ENCODE data around the gene CAPN2. TPM values are rescaled to one million over a fixed set of nuclear protein-coding genes. Genes with fewer than 3 reads are reported as not detected.

Gene CAPN2
- total RNA-seq, 3 donors from 2014 or later (not counting 1 experiment from before 2014, with no cell fraction given) = 228 to 275 (median 236) TPM

DNA sequence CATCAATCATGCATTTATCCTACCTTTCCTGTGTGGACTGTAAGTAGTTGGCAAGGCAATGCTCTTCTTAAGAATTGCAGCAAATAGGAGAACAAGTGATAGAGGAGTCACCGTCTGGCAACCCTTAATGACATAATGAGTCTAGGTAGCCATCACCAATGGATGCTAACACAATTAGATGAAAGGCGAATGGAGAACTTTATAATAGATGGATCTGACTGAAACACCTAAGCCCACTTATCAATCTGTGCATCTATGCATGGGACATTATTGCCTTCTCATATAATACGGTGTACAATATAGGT is 27.9 kb upstream of the CAPN2 start:
- H3K9me3 Mint-ChIP-seq = no peaks in the 10 kb centered on the region

DNA sequence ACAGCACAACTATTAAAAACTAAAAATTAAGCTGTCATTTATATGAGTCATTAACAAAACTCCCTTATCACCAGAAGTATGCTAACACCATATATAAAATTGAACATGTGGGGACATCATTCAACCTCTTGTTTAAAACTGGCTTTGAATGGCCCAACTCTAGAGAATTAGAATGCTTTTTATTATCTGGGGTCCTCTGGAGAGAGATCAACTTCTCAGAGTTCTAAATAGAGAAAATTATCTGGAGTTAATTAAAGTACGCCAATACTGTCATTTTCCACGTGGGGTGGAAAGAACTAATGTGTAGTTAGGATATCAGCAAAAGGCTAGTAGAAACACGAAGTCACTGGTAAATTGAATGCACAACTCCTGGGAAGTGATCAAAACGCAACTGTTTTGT is 21.2 kb upstream of the CAPN2 start:
- WGBS (ENCODE audit: insufficient coverage) = 85% methylated on average over 3 of the region's 4 CpGs
- peaks cover 0 to 2% of the 10 kb centered on the region in 2 donors for H3K27me3 Mint-ChIP-seq (ENCODE audit: low read depth in 2 of 2)
- no peak overlapping the region for H3K4me3 Mint-ChIP-seq
- H3K27ac Mint-ChIP-seq = no peak overlapping the region
- Histone ChIP-seq H3K4me3 (ENCODE audit: low read length) (no peak overlapping the region), H3K4me1 (ENCODE audit: control insufficient read depth, insufficient read depth, low read length) (no peaks in the 10 kb centered on the region), H3K9me3 (ENCODE audit: control insufficient read depth, insufficient read depth, low read length) (no peaks in the 10 kb centered on the region), H3K36me3 (ENCODE audit: control insufficient read depth, insufficient read depth, low read length) (no peaks in the 10 kb centered on the region), H3K27ac (ENCODE audit: low read length) (no peak overlapping the region), H3K27me3 (ENCODE audit: control insufficient read depth, insufficient read depth, low read length) (no peaks in the 10 kb centered on the region)
- TF ChIP-seq, protein P1, sequence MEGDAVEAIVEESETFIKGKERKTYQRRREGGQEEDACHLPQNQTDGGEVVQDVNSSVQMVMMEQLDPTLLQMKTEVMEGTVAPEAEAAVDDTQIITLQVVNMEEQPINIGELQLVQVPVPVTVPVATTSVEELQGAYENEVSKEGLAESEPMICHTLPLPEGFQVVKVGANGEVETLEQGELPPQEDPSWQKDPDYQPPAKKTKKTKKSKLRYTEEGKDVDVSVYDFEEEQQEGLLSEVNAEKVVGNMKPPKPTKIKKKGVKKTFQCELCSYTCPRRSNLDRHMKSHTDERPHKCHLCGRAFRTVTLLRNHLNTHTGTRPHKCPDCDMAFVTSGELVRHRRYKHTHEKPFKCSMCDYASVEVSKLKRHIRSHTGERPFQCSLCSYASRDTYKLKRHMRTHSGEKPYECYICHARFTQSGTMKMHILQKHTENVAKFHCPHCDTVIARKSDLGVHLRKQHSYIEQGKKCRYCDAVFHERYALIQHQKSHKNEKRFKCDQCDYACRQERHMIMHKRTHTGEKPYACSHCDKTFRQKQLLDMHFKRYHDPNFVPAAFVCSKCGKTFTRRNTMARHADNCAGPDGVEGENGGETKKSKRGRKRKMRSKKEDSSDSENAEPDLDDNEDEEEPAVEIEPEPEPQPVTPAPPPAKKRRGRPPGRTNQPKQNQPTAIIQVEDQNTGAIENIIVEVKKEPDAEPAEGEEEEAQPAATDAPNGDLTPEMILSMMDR (IDR thresholded peaks at IDR 0.05) = no peak
- intact Hi-C loops (cut with micrococcal nuclease) = no loop called here
- H3K36me3 Mint-ChIP-seq = no peaks in the 10 kb centered on the region
- H3K9me3 Mint-ChIP-seq = no peaks in the 10 kb centered on the region
- DNase-seq = no peak
- ATAC-seq = no peak
- H3K4me1 Mint-ChIP-seq = no peaks in the 10 kb centered on the region

More for the DNA sequence above, 27.9 kb upstream of the CAPN2 start:
- H3K4me3 ChIP-seq (ENCODE audit: low read length) = no peak overlapping the region
- H3K4me1 ChIP-seq (ENCODE audit: control insufficient read depth, insufficient read depth, low read length) = no peaks in the 10 kb centered on the region
- H3K27ac Mint-ChIP-seq = no peak overlapping the region
- WGBS (ENCODE audit: insufficient coverage) = 83% methylated on average over 2 of the region's 3 CpGs
- intact Hi-C loops (cut with micrococcal nuclease) = loop anchor here (1.0 kb wide), 1 partner anchor 551 kb away; no protein-coding TSS in a partner anchor
- no peaks in the 10 kb centered on the region for H3K9me3 ChIP-seq (ENCODE audit: control insufficient read depth, insufficient read depth, low read length)
- no peak overlapping the region for H3K4me3 Mint-ChIP-seq
- H3K36me3 Mint-ChIP-seq = no peaks in the 10 kb centered on the region
- no peak for ATAC-seq
- H3K36me3 ChIP-seq (ENCODE audit: control insufficient read depth, insufficient read depth, low read length) = no peaks in the 10 kb centered on the region
- TF ChIP-seq, protein P1 (IDR thresholded peaks at IDR 0.05) = no peak
- peaks cover 0 to 8% of the 10 kb centered on the region in 2 donors for H3K27me3 Mint-ChIP-seq (ENCODE audit: low read depth in 2 of 2)
- no peak for DNase-seq
- no peak overlapping the region for H3K27ac ChIP-seq (ENCODE audit: low read length)
- H3K4me1 Mint-ChIP-seq = no peaks in the 10 kb centered on the region
- no peaks in the 10 kb centered on the region for H3K27me3 ChIP-seq (ENCODE audit: control insufficient read depth, insufficient read depth, low read length)

DNA sequence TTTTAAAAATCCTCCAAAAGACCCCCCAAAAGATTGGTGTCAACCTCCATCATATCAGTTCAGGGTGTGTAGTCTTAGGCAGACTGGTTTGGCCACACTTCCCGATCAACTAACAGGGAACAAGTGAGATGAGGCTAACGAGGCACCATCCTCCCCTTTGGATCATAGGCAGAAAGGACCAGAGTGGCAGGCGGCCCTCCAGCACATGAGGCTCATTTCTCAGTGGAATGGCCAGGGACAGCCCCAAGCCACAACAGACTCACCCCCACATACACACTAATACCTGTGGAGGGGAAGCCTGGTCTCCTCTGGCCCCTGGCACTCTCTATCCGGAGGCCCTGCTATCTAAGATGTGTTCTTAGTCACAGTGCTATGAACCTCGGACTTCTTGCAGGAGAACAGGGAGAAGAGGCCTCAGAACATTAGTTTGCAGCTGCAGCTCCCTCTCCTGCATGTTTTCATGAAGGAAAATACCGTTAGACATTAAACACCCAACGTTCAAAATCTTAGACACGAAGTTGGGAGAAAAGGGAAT is 17.3 kb upstream of the CAPN2 start:
- WGBS (ENCODE audit: insufficient coverage) = 90% methylated on average over 7 of the region's 8 CpGs
- H3K27ac ChIP-seq (ENCODE audit: low read length) = no peak overlapping the region
- DNase-seq (no peak), ATAC-seq (no peak)
- H3K4me3 ChIP-seq (ENCODE audit: low read length) = no peak overlapping the region
- H3K4me1 ChIP-seq (ENCODE audit: control insufficient read depth, insufficient read depth, low read length) = peaks cover 4% of the 10 kb centered on the region
- H3K27me3 Mint-ChIP-seq (ENCODE audit: low read depth in 2 of 2) = no peaks in the 10 kb centered on the region
- H3K36me3 Mint-ChIP-seq = no peaks in the 10 kb centered on the region
- TF ChIP-seq, protein P1 (IDR thresholded peaks at IDR 0.05) = no peak
- H3K9me3 ChIP-seq (ENCODE audit: control insufficient read depth, insufficient read depth, low read length) = no peaks in the 10 kb centered on the region
- no peaks in the 10 kb centered on the region for H3K27me3 ChIP-seq (ENCODE audit: control insufficient read depth, insufficient read depth, low read length)
- intact Hi-C loops (cut with micrococcal nuclease) = no loop called here
- no peak overlapping the region for H3K4me3 Mint-ChIP-seq
- peaks cover 5 to 10% of the 10 kb centered on the region in 2 donors for H3K4me1 Mint-ChIP-seq
- H3K36me3 ChIP-seq (ENCODE audit: control insufficient read depth, insufficient read depth, low read length) = no peaks in the 10 kb centered on the region
- H3K27ac Mint-ChIP-seq = no peak overlapping the region
- H3K9me3 Mint-ChIP-seq = no peaks in the 10 kb centered on the region

DNA sequence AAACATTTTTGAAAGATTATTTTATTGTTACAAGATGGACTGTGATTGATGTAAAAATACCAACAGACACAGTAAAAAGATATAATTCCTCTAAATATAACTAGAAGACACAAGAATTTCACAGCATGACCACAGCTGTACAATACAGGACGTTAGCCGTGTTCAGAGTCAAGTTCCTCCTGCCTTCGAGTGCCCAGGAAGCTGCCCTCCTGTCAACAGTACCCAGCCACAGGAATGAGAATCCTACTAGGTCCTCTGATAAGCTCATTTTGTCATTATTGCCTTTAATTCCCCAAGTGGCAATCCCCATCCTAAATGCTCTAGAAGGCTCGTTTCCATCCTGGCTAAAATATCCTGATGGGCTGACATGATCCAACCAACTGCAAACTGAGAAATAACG is 16.4 kb upstream of the CAPN2 start:
- Mint-ChIP-seq H3K4me1 (peaks cover 5 to 10% of the 10 kb centered on the region in 2 donors), H3K4me3 (no peak overlapping the region), H3K27ac (no peak overlapping the region), H3K36me3 (no peaks in the 10 kb centered on the region), H3K27me3 (ENCODE audit: low read depth in 2 of 2) (no peaks in the 10 kb centered on the region), H3K9me3 (no peaks in the 10 kb centered on the region)
- Histone ChIP-seq H3K9me3 (ENCODE audit: control insufficient read depth, insufficient read depth, low read length) (no peaks in the 10 kb centered on the region), H3K4me3 (ENCODE audit: low read length) (no peak overlapping the region), H3K27me3 (ENCODE audit: control insufficient read depth, insufficient read depth, low read length) (no peaks in the 10 kb centered on the region), H3K4me1 (ENCODE audit: control insufficient read depth, insufficient read depth, low read length) (peaks cover 4% of the 10 kb centered on the region), H3K36me3 (ENCODE audit: control insufficient read depth, insufficient read depth, low read length) (no peaks in the 10 kb centered on the region), H3K27ac (ENCODE audit: low read length) (no peak overlapping the region)
- 38% methylated on average over 5 of the region's 5 CpGs for WGBS (ENCODE audit: insufficient coverage)
- intact Hi-C loops (cut with micrococcal nuclease) = no loop called here
- no peak for DNase-seq
- TF ChIP-seq, protein P1 (IDR thresholded peaks at IDR 0.05) = no peak
- ATAC-seq = no peak

All from natural killer cell (primary cell).